DMS153 treated with DMSO at 0.1 percent for 48 hours (cell line): ENCODE measurements around the gene CHPF.

Experiments
- DNase-seq: peaks from one replicate; lab custom pipeline; 2025; ENCODE audit not compliant: unreplicated experiment; lab: John Stamatoyannopoulos, UW

The CHPF gene

GRCh38 chr2:219498280-219499057, 45.1 kb downstream of the CHPF start, which contains the start of gene GMPPA:
GMPPA (plus strand) TSS chr2:219498891; CDS start chr2:219499976, 1,085 bp downstream.
- peak; percentile 96 for DNase-seq

GRCh38 chr2:219497495-219498279, 45.9 kb downstream of the CHPF start:
- DNase-seq: no peak

DNA sequence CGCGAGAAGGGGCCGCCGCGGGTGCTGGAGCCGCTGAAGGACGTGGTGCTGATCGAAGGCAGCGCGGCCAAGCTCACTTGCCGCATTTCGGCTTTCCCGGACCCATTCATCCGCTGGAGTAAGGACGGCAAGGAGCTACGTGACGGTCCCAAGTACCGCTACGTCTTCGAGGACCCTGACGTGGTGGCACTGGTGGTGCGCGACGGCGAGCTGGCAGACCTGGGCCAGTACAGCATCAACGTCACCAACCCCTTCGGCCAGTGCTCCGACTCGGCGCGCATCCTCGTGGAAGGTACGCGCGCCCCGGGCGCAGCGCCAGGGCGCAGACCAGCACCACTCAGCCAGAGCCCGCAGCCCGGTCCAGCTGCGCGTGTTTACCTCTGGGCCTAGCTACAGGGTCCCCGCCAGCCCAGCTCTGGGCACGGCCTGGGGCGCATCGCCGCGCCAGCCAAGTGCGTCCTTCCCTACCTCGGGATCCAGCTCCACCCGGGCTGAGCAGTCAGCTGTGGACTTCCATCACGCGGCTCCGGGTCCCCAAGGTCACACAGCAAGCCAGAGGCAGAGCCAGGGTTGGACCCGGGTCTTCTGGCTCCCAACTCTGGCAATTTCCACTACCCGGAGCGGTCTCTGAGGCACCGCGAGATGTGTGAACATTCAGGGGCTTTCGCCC, 46.6 kb downstream of the CHPF start:
- no peak for DNase-seq

DNA sequence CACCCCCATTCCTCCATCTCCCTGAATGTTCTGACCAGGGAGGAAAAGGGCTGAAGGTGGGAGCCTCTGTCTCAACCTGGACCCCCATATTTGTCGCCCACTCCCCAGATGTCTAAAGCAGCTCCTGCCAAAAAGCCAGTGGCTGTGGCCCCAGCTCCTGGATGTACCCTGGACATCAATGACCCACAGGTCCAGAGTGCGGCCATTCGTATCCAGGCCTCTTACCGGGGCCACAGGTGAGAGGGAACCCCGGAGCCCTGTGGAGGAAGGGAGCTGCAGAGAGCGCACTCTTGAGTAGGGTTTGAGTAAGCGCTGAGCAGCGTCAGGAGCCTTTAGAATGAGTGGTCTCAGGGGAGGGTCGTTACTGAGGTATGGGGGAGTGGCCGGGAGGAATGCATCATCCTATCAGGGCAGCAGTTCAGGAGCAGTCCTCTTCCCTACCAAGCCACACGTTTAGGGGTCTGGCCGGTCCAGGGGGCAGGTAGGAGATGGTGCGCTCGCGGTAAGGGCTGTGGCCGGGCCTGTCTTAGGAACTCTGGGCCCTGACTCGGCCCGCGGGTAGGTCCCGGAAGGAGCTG, 47.3 kb downstream of the CHPF start:
- no peak for DNase-seq

DNA sequence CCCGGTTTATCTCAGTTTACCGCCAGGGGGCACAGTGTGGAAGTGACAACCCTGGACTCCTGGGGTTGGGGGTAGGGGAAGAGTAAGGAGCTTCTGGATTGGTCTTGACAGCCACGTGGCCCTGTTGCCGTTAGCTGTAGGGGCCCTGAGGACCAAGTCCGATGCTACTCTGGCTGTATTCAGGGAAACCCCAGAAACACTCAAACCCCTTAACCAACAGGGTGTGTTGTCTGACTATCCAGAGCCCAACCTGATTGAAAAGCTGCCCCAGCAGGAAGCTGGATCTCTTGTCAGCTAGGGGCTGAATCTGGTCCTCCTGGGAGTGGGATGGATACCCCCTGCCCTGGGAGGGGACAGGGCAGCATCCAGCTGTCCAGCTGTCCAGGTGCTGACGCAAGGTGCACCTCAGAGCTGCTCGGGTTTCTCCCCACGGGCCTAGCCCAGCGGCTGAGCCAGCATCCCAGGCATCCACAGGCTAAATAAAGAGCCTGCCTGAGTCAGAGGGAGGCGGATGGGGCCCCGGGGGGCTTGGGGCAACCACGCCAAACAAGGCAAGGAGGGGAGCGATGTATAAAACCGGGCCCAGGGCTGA, 48.0 kb downstream of the CHPF start:
- DNase-seq: peak; percentile 18

GRCh38 chr2:219494952-219495530, 48.6 kb downstream of the CHPF start:
- no peak for DNase-seq

DNA sequence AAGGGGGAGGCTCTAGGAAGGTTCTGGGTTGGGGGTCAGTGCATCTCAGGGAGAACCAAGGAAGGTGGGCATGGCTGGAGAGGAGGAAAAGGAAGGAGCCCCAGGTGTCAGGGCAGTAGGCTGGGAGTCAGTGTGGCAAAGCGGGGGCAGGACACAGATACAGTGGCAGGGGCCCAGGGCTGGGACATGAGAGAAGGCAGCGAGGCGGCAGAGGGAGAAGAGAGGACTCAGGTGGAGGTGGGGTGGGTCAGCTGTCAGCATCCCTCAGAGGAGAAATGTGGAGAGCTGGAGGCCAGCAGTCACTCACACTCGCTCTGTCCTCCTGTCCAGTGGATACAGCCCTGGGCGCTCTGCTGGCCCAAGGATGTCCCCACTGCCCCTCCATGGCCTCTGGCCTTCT, 50.5 kb downstream of the CHPF start:
- DNase-seq: no peak

- no peak for DNase-seq
These were observed 51.0 kb downstream of the CHPF start for GRCh38 chr2:219492575-219492974.

GRCh38 chr2:219491278-219491963, 52.2 kb downstream of the CHPF start:
- no peak for DNase-seq

GRCh38 chr2:219490600-219491130, 52.9 kb downstream of the CHPF start:
- no peak for DNase-seq

- no peak for DNase-seq
These were observed 53.4 kb downstream of the CHPF start for GRCh38 chr2:219490186-219490585.

- DNase-seq: no peak
These were observed 54.3 kb downstream of the CHPF start for GRCh38 chr2:219489315-219489714.
